ENCODE results near the gene BHLHE23. TPM values are rescaled to one million over a fixed set of nuclear protein-coding genes. Genes with fewer than 3 reads are reported as not detected.
"Not testable (repeated sequence)": the region's sequence is repeated elsewhere in the genome, so short reads cannot be mapped to it uniquely, and the experiment has no call there.

The BHLHE23 gene
- total and polyA plus RNA-seq, 11 donors, result not detected

- TF ChIP-seq POLR2A (IDR thresholded peaks at IDR 0.05) (no peak), CTCF (IDR thresholded peaks at IDR 0.05) (no peak)
- no peak for DNase-seq
- H3K36me3 ChIP-seq, result peaks cover 0 to 6% (median 0%) of the 10 kb centered on the region in 9 donors
- no peak for ATAC-seq
- peak overlapping the region in 1 of 12 donors; percentile 44 for H3K27ac ChIP-seq
- peak overlapping the region in 1 of 12 donors; percentile 41 for H3K4me3 ChIP-seq
- H3K27me3 ChIP-seq, result no peaks in the 10 kb centered on the region
- WGBS, 4 donors, result 92 to 96% (median 94%) methylated on average over 7 to 8 of the region's 8 CpGs
- peaks cover 0 to 3% (median 0%) of the 10 kb centered on the region in 12 donors for H3K4me1 ChIP-seq
- intact Hi-C loops (cut with DNase I), result no loop called here
- no peaks in the 10 kb centered on the region for H3K9me3 ChIP-seq
These were observed 45.0 kb downstream of the BHLHE23 start for GRCh38 chr20:62961799-62962198.

- DNase-seq (no peak), ATAC-seq (peak in 2 of 4 donors; percentile 26 to 38)
- TF ChIP-seq CTCF (IDR thresholded peaks at IDR 0.05) (no peak), POLR2A (IDR thresholded peaks at IDR 0.05) (no peak)
- H3K4me3 ChIP-seq, result peak overlapping the region in 3 of 12 donors; percentile 14 to 41 (median 26)
- H3K4me1 ChIP-seq, result peaks cover 0 to 3% (median 0%) of the 10 kb centered on the region in 12 donors
- H3K36me3 ChIP-seq, result peaks cover 0 to 6% (median 0%) of the 10 kb centered on the region in 9 donors
- peak overlapping the region in 3 of 12 donors; percentile 19 to 44 (median 22) for H3K27ac ChIP-seq
- WGBS, 4 donors, result 55 to 84% (median 74%) methylated on average over 12 to 19 of the region's 19 CpGs
- H3K9me3 ChIP-seq, result no peaks in the 10 kb centered on the region
- H3K27me3 ChIP-seq, result no peaks in the 10 kb centered on the region
- intact Hi-C loops (cut with DNase I), result no loop called here
These were observed 45.4 kb downstream of the BHLHE23 start for GRCh38 chr20:62961310-62961783.

GRCh38 chr20:62960446-62961309 is 46.1 kb downstream of the BHLHE23 start:
- Histone ChIP-seq H3K27ac (peak overlapping the region in 1 of 12 donors; percentile 45), H3K4me3 (peak overlapping the region in 1 of 12 donors; percentile 28)
- ATAC-seq; H3K27me3 ChIP-seq; H3K4me1 ChIP-seq; H3K36me3 ChIP-seq; H3K9me3 ChIP-seq; DNase-seq; intact Hi-C loops (cut with DNase I): not testable (repeated sequence)
- 80 to 87% (median 83%) methylated on average over 10 to 27 of the region's 31 CpGs for WGBS, 4 donors

GRCh38 chr20:62959998-62960436 is 46.7 kb downstream of the BHLHE23 start:
- Histone ChIP-seq H3K27me3 (no peaks in the 10 kb centered on the region), H3K36me3 (peaks cover 0 to 6% (median 0%) of the 10 kb centered on the region in 9 donors), H3K4me1 (peaks cover 0 to 13% (median 0%) of the 10 kb centered on the region in 12 donors), H3K27ac (no peak overlapping the region), H3K4me3 (no peak overlapping the region), H3K9me3 (no peaks in the 10 kb centered on the region)
- WGBS, 4 donors, result 88 to 94% (median 90%) methylated on average over 12 to 20 of the region's 20 CpGs
- TF ChIP-seq POLR2A (IDR thresholded peaks at IDR 0.05) (no peak), CTCF (IDR thresholded peaks at IDR 0.05) (no peak)
- DNase-seq, result no peak
- ATAC-seq, result no peak
- intact Hi-C loops (cut with DNase I), result no loop called here

Data from heart left ventricle (tissue), 16 donors.